ELF-1 (cell line): ENCODE measurements around the gene CASP8.
A peak's percentile ranks its signal among the peaks of the same experiment; 100 is the strongest.
"Not testable (repeated sequence)": the region's sequence is repeated elsewhere in the genome, so short reads cannot be mapped to it uniquely, and the experiment has no call there.

Source experiments
- DNase-seq: peaks from one replicate; pipeline ENCODE4 v3.0.0-alpha.2; 2016; ENCODE audit warnings: low read depth, low spot score

The CASP8 gene

GRCh38 chr2:201260302-201260800 is at the start of gene CASP8:
Gene CASP8, plus strand, starts transcription at chr2:201260536. Its CDS starts 5,951 bp downstream, at chr2:201266487.
- DNase-seq: no peak

- no peak for DNase-seq
Measured at GRCh38 chr2:201215963-201216362, 44.4 kb upstream of the CASP8 start.

GRCh38 chr2:201216918-201217317 is 43.4 kb upstream of the CASP8 start:
- DNase-seq: no peak

- no peak for DNase-seq
Measured at GRCh38 chr2:201218780-201219179, 41.6 kb upstream of the CASP8 start.

GRCh38 chr2:201219328-201220096 is 40.8 kb upstream of the CASP8 start:
- peak; percentile 60 for DNase-seq

- DNase-seq: peak; percentile 33
Measured at GRCh38 chr2:201220102-201220570, 40.2 kb upstream of the CASP8 start.

- no peak for DNase-seq
Measured at GRCh38 chr2:201223089-201224073, 37.0 kb upstream of the CASP8 start.

- no peak for DNase-seq
Measured at GRCh38 chr2:201228271-201228911, 31.9 kb upstream of the CASP8 start.

- no peak for DNase-seq
Measured at GRCh38 chr2:201228912-201229290, 31.4 kb upstream of the CASP8 start.

- DNase-seq: peak; percentile 93
Measured at GRCh38 chr2:201231781-201232466, 28.4 kb upstream of the CASP8 start.

- no peak for DNase-seq
Measured at GRCh38 chr2:201232467-201232815, 27.9 kb upstream of the CASP8 start.

- peak; percentile 90 for DNase-seq
Measured at GRCh38 chr2:201233192-201233811, 27.0 kb upstream of the CASP8 start.

- no peak for DNase-seq
Measured at GRCh38 chr2:201233812-201234662, 26.3 kb upstream of the CASP8 start.

GRCh38 chr2:201234663-201235135 is 25.6 kb upstream of the CASP8 start:
- no peak for DNase-seq

GRCh38 chr2:201235860-201236811 is 24.2 kb upstream of the CASP8 start:
- peak; percentile 67 for DNase-seq

- DNase-seq: no peak
Measured at GRCh38 chr2:201237486-201238123, 22.7 kb upstream of the CASP8 start.

GRCh38 chr2:201239167-201239935 is 21.0 kb upstream of the CASP8 start:
- not testable (repeated sequence) for DNase-seq
